CD4-positive, alpha-beta T cell (primary cell): Measurements from ENCODE around the gene HNRNPH2. TPM values are rescaled to one million over a fixed set of nuclear protein-coding genes. Genes with fewer than 3 reads are reported as not detected.

Source experiments
- ATAC-seq: fragments of 200-7000 bp; cut with Tn5 transposase; one replicate; pipeline ENCODE4 v1.10.0; 2022; ENCODE audit warnings: mild to moderate bottlenecking; ENCODE audit not compliant: poor library complexity
- CTCF ChIA-PET: fragments of 350-600 bp; sonication (Branson Sonifier 250); formaldehyde crosslinking; loops from one replicate; lab custom pipeline; 2021; ENCODE audit warnings: antibody characterized with exemption, inconsistent platforms; lab: Charles Lee
- POLR2A ChIA-PET: fragments of 350-600 bp; sonication (Branson Sonifier 250); formaldehyde crosslinking; loops from one replicate; lab custom pipeline; 2021; ENCODE audit warnings: antibody characterized with exemption, inconsistent platforms; lab: Charles Lee
- DNase-seq, 14 experiments: peaks; one replicate each; pipeline ENCODE4 v3.0.0-alpha.2; 2013 to 2020; ENCODE audit warnings: mixed read lengths in 2 of 14
- H3K27ac ChIP-seq, 2 donors: one replicate each; pipeline versions ENCODE4 v1.5.1 to v1.7.0; 2013; ENCODE audit warnings: low read length in 2 of 2, low read depth in 1 of 2, mild to moderate bottlenecking in 1 of 2
- H3K27me3 ChIP-seq, 2 experiments: 1 replicate in 1 of 2; 2 replicates in 1 of 2; pipeline versions ENCODE4 v1.6.1 to v1.7.0; 2013; ENCODE audit warnings: low read length in 2 of 2, control low read depth in 1 of 2, mild to moderate bottlenecking in 1 of 2, moderate library complexity in 1 of 2; ENCODE audit not compliant: insufficient read depth in 2 of 2, control insufficient read depth in 1 of 2
- H3K36me3 ChIP-seq: one replicate; pipeline ENCODE4 v1.6.1; 2013; ENCODE audit warnings: low read length, control low read depth; ENCODE audit not compliant: insufficient read depth
- H3K4me1 ChIP-seq: one replicate; pipeline ENCODE4 v1.6.1; 2013; ENCODE audit warnings: low read length, control low read depth; ENCODE audit not compliant: insufficient read depth
- H3K4me3 ChIP-seq: one replicate; pipeline ENCODE4 v1.5.1; 2013; ENCODE audit warnings: mild to moderate bottlenecking, low read length, moderate library complexity
- H3K9me3 ChIP-seq, 2 experiments: 1 replicate in 1 of 2; 2 replicates in 1 of 2; pipeline versions ENCODE4 v1.6.1 to v1.7.0; 2013; ENCODE audit warnings: low read length in 2 of 2, mild to moderate bottlenecking in 2 of 2, control low read depth in 1 of 2, moderate library complexity in 1 of 2; ENCODE audit not compliant: control insufficient read depth in 1 of 2, insufficient read depth in 1 of 2
- H3K27ac Mint-ChIP-seq: one replicate; pipeline ENCODE4 v1.8.0; 2020; ENCODE audit warnings: mixed read lengths
- H3K27me3 Mint-ChIP-seq: one replicate; pipeline ENCODE4 v1.8.0; 2021; ENCODE audit warnings: mixed read lengths
- H3K36me3 Mint-ChIP-seq: one replicate; pipeline ENCODE4 v1.8.0; 2021; ENCODE audit warnings: low read depth, mixed read lengths
- H3K4me1 Mint-ChIP-seq: one replicate; pipeline ENCODE4 v1.8.0; 2021; ENCODE audit warnings: low read depth, mixed read lengths
- H3K4me3 Mint-ChIP-seq: one replicate; pipeline ENCODE4 v1.8.0; 2020; ENCODE audit warnings: mild to moderate bottlenecking, mixed read lengths
- H3K9me3 Mint-ChIP-seq: one replicate; pipeline ENCODE4 v1.8.0; 2020; ENCODE audit warnings: mixed read lengths
- intact Hi-C, 2 experiments: fragments of 100-400 bp; cut with DNase I in 1 of 2; cut with micrococcal nuclease in 1 of 2; formaldehyde crosslinking; loops; one replicate each; pipeline versions ENCODE4 v1.15.1 to v1.9.0; 2023 to 2025; cut with DNase I, micrococcal nuclease
- total RNA-seq, 174 experiments: library from RNA in 2 of 174; stranded (reverse) in 2 of 174; gene quantifications; one replicate each; pipeline ENCODE4 v1.2.3 and lab custom pipeline; 2021 to 2026
- TF ChIP-seq, protein P1 (sequence below): fragments of 200-600 bp; IDR thresholded peaks from one replicate; pipeline ENCODE4 v1.8.0; 2022; ENCODE audit warnings: antibody characterized with exemption, mild to moderate bottlenecking

HNRNPH2 gene
- total RNA-seq, 2 experiments from 2014 or later: 50.9 to 51.4 TPM

DNA sequence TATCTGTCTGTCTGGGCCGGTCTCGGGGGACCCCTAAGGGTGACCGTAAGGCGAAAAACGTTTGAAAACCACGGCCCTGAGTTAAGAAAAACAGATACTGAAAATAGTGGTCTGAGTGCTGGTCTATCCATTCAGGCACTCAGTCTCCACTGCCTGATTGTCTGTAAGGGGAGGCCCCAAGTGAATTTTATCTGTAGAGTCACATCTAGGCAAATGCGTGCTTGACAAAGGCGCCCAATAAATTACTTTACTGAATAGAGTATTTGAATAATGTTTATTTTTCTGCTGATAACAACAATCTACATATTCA is 465 bp downstream of the HNRNPH2 start:
- H3K4me3 Mint-ChIP-seq: peak overlapping the region; percentile 97
- Histone ChIP-seq H3K4me3 (peak overlapping the region; percentile 85), H3K27ac (peak overlapping the region; percentile 92 to 99), H3K9me3 (no peaks in the 10 kb centered on the region), H3K36me3 (peaks cover 22% of the 10 kb centered on the region), H3K4me1 (peaks cover 29% of the 10 kb centered on the region), H3K27me3 (no peaks in the 10 kb centered on the region)
- peak overlapping the region; percentile 97 for H3K27ac Mint-ChIP-seq
- intact Hi-C loops: loop anchor here (1.0 to 10.0 kb wide), 4 partner anchors 18 to 1196 kb away; partner anchors contain the start of genes CENPI (in 1 of the 2) and TIMM8A (in 1 of the 2)
- peaks cover 41% of the 10 kb centered on the region for H3K36me3 Mint-ChIP-seq
- H3K27me3 Mint-ChIP-seq: no peaks in the 10 kb centered on the region
- H3K4me1 Mint-ChIP-seq: peaks cover 45% of the 10 kb centered on the region
- ChIA-PET CTCF (no interaction called here), POLR2A (interaction anchor here (0.9 kb wide), 1 partner anchor 523 kb away, joined by 3 read pairs; the partner anchor contains the start of gene ZMAT1)
- DNase-seq: no peak
- peak; percentile 12 for ATAC-seq
- no peaks in the 10 kb centered on the region for H3K9me3 Mint-ChIP-seq
- TF ChIP-seq, protein P1, sequence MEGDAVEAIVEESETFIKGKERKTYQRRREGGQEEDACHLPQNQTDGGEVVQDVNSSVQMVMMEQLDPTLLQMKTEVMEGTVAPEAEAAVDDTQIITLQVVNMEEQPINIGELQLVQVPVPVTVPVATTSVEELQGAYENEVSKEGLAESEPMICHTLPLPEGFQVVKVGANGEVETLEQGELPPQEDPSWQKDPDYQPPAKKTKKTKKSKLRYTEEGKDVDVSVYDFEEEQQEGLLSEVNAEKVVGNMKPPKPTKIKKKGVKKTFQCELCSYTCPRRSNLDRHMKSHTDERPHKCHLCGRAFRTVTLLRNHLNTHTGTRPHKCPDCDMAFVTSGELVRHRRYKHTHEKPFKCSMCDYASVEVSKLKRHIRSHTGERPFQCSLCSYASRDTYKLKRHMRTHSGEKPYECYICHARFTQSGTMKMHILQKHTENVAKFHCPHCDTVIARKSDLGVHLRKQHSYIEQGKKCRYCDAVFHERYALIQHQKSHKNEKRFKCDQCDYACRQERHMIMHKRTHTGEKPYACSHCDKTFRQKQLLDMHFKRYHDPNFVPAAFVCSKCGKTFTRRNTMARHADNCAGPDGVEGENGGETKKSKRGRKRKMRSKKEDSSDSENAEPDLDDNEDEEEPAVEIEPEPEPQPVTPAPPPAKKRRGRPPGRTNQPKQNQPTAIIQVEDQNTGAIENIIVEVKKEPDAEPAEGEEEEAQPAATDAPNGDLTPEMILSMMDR: no peak

DNA sequence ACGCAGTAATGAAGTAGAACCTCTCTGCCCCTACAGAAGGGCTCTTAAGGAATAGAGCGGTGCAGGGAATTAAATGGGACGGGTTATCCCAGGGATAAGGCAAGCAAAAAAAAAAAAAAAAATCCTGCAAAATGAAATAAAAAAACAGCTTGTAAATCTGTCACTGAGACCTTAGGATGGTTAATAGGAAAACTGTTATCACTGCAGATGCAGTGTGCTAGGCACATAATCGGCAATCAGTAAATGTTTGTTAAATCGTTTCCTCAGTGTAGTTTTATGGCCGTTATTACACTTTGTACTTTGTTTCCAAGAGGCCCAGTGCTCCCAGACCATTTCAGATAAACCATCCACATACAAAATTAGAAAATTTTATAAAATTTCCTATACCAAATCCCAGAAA is 1.0 kb downstream of the HNRNPH2 start:
- POLR2A ChIA-PET: interaction anchor here (0.9 kb wide), 1 partner anchor 523 kb away, joined by 3 read pairs; the partner anchor contains the start of gene ZMAT1
- TF ChIP-seq, protein P1: no peak
- DNase-seq (no peak), ATAC-seq (no peak)
- intact Hi-C loops: loop anchor here in 1 of 2 experiments (5.0 to 10.0 kb wide), 3 partner anchors 62 to 1196 kb away; partner anchors contain the start of genes CENPI and TIMM8A
- CTCF ChIA-PET: no interaction called here
- Histone ChIP-seq H3K4me3 (peak overlapping the region; percentile 85), H3K27me3 (no peaks in the 10 kb centered on the region), H3K4me1 (peaks cover 29% of the 10 kb centered on the region), H3K9me3 (no peaks in the 10 kb centered on the region), H3K36me3 (peaks cover 19% of the 10 kb centered on the region), H3K27ac (peak overlapping the region; percentile 92 to 99)
- peaks cover 43% of the 10 kb centered on the region for H3K36me3 Mint-ChIP-seq
- peaks cover 45% of the 10 kb centered on the region for H3K4me1 Mint-ChIP-seq
- H3K4me3 Mint-ChIP-seq: peak overlapping the region; percentile 97
- no peaks in the 10 kb centered on the region for H3K9me3 Mint-ChIP-seq
- H3K27ac Mint-ChIP-seq: peak overlapping the region; percentile 97
- H3K27me3 Mint-ChIP-seq: no peaks in the 10 kb centered on the region

DNA sequence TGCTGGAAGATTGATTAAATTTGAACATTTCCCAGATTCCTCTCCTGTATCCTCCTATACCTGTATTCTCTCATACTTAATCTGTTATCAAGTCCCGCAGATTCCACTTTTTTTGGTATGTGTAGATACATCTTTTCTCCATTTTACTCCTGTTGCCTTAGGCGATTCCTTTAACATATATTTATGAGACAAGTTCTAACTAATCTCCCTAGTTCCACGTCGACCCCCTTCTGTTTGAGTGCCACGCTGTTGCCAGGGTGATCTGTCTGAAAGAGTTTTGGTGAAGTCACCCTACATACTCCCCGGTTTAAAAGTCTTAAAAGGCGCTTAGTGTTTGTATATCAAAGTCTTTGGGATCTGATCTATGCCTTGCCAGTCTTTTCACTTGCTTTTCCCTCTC is 2.4 kb downstream of the HNRNPH2 start:
- TF ChIP-seq, protein P1: no peak
- DNase-seq (peak in 1 of 14 experiments; percentile 33), ATAC-seq (no peak)
- CTCF ChIA-PET: no interaction called here
- peaks cover 47% of the 10 kb centered on the region for H3K36me3 Mint-ChIP-seq
- H3K4me1 Mint-ChIP-seq: peaks cover 51% of the 10 kb centered on the region
- H3K4me3 Mint-ChIP-seq: peak overlapping the region; percentile 86
- Histone ChIP-seq H3K4me1 (peaks cover 31% of the 10 kb centered on the region), H3K36me3 (peaks cover 25% of the 10 kb centered on the region), H3K4me3 (no peak overlapping the region), H3K27ac (no peak overlapping the region), H3K9me3 (no peaks in the 10 kb centered on the region), H3K27me3 (no peaks in the 10 kb centered on the region)
- H3K27me3 Mint-ChIP-seq: no peaks in the 10 kb centered on the region
- no peaks in the 10 kb centered on the region for H3K9me3 Mint-ChIP-seq
- POLR2A ChIA-PET: interaction anchor here (1.0 kb wide), 1 partner anchor 521 kb away, joined by 5 read pairs; the partner anchor contains the start of gene ZMAT1
- intact Hi-C loops: loop anchor here in 1 of 2 experiments (10.0 kb wide), 1 partner anchor 1244 kb away; the partner anchor contains the start of gene GPRASP1
- peak overlapping the region; percentile 97 for H3K27ac Mint-ChIP-seq
